ENCODE measurements around the gene MOK.

MOK gene

DNA sequence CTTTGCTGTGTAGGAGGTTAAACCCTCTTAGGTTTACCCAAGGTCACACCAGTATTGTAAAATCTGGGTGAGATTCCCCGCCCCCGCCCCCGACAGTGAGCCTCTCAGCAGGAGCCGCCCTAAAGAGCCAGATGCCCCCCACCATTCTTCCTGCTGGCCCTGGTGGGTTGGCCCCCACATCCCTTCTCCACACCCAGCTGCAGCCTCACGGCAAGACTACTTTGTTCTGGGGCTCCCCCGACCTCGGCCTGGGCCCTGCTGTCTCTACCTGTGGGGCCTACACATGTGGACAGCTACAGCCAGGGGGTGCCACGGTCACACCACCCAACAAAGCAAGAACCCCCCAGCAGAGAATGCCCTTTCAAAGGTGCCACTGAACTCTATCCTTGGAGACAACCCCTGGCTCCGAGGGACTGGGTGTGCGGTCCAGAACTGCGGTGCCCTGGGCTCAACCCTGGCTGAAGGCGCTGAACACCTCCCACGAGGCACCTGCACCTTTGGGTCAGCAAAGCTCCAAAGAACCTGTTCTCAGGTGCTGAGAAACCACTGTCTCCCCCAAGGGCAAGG lies 82.9 kb downstream of the MOK start:
- TF ChIP-seq POU2F2 (IDR thresholded peaks at IDR 0.05; ENCODE audit: low read depth, low read length) (no peak), PAX5 (IDR thresholded peaks at IDR 0.05; ENCODE audit: insufficient read depth, low read length, severe bottlenecking) (no peak), POLR2AphosphoS5 (IDR thresholded peaks at IDR 0.05; ENCODE audit: low read depth, low read length) (no peak), TAF1 (IDR thresholded peaks at IDR 0.05; ENCODE audit: low read depth, low read length) (no peak), POLR2A (IDR thresholded peaks at IDR 0.05; ENCODE audit: low read depth, low read length) (no peak), SPI1 (IDR thresholded peaks at IDR 0.05; ENCODE audit: low read depth, low read length) (no peak)
- FAIRE-seq (no peak), DNase-seq (ENCODE audit: insufficient read length, low spot score) (no peak)

DNA sequence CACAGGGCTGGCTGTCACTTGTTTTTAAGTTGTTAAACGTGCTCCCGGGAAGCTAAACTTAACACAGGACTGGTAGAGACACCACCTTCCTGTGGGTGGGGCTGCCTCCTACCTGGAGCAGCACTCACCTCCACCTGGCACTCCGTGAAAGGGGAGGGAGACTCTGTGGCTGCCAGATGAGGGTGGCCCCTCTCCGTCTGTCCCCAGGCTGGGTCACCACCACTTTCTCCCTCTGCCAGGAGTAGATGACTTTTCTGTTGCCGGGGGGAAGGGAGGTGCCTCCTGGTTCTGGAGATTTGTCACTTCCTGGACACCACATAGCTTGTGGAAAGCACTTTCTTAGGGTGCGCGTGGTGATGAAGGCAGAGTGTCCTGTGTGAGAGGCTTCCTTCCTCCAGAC lies 83.9 kb downstream of the MOK start:
- no peak for TF ChIP-seq POLR2AphosphoS5 (IDR thresholded peaks at IDR 0.05; ENCODE audit: low read depth, low read length)
- no peak for DNase-seq (ENCODE audit: insufficient read length, low spot score)
- FAIRE-seq, result no peak

DNA sequence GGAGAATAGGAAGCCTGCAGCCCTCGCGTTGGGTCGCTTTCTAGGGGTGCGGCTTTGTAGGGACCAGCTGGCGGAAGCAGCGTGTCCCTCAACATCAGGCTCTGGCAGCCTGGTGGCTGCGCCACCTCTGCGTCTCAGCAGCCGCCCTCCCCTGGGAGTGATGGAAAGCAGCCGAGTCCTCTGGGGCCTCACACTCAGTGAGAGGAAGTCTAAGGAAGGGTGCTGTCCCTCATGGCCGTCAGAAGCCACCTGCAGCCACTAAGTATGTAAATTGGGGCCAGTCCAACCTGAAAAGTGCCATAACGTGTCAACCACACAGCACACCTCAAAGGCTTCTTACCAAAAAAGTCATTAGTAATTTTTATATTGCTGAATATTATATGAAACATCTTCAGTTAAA lies 84.9 kb downstream of the MOK start:
- FAIRE-seq (peak; percentile 91), DNase-seq (ENCODE audit: insufficient read length, low spot score) (peak; percentile 74)
- peak; percentile 77 for TF ChIP-seq SPI1 (IDR thresholded peaks at IDR 0.05; ENCODE audit: low read depth, low read length)
- no peak for TF ChIP-seq PAX5 (IDR thresholded peaks at IDR 0.05; ENCODE audit: insufficient read depth, low read length, severe bottlenecking)
- TF ChIP-seq POU2F2 (IDR thresholded peaks at IDR 0.05; ENCODE audit: low read depth, low read length), result peak; percentile 87

DNA sequence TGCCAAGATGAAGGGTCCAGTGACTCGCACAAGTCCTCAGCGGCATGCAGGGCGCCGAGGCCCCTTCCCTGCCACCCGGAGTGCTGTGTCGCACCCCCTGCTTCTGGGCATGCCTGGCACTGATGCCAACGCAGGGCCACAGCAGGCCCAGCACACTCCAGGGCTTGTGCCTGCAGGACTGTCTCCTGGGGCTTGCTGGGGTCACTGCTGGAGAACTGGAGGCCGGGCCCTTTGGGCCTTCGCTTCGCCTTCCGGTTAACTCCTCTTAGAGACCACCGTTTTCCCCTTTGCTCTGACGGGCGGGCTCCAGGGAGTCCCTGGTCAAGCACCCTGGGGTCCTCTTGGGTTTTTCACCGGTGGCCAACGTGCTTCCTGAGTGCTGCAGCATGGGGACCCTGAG lies 85.6 kb downstream of the MOK start:
- TF ChIP-seq PAX5 (IDR thresholded peaks at IDR 0.05; ENCODE audit: insufficient read depth, low read length, severe bottlenecking) (no peak), POLR2AphosphoS5 (IDR thresholded peaks at IDR 0.05; ENCODE audit: low read depth, low read length) (no peak), SPI1 (IDR thresholded peaks at IDR 0.05; ENCODE audit: low read depth, low read length) (no peak), TAF1 (IDR thresholded peaks at IDR 0.05; ENCODE audit: low read depth, low read length) (no peak), POLR2A (IDR thresholded peaks at IDR 0.05; ENCODE audit: low read depth, low read length) (no peak), POU2F2 (IDR thresholded peaks at IDR 0.05; ENCODE audit: low read depth, low read length) (no peak)
- no peak for FAIRE-seq
- no peak for DNase-seq (ENCODE audit: insufficient read length, low spot score)

DNA sequence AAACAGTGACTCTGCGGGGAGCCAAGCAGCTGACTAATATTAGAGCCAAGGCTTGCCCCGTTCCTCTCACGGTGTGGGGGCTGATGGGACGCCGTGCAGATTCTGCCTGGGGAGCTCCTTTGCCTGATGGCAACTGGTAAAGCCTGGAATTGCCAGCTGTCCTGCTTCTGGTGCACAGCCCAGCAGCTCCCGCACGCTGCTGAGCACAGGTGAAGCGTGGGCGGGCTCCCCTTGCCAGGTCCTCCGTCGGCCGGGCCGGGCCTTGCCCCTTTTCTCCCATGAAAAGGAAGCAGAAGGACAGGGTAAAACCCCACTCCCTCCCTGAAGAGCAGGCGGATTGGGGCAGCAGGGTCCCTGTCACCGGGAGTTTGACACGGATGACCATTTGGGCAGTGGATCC lies 86.3 kb downstream of the MOK start:
- no peak for FAIRE-seq
- DNase-seq (ENCODE audit: insufficient read length, low spot score), result no peak

DNA sequence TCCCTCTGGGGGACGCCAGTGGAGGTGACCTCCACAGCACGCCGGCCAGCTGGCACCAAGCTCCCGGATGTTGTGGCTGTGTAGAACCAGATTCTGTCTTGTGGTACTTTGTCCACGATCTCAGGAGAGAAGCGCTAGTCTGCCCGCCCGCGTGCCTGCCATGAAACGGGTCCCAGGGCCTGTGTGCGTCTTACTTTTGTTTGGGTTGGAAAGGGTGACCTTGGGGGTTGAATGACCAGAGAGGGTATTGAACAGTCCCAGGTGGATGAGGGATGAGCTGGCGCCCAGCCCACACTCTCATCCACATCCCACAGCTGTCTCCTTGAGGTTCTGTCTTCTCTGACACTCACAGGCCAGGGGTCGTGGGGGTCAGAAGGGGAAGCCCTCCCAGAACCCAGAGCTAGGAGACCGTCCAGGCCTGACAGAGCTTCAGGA lies 87.0 kb downstream of the MOK start:
- FAIRE-seq (no peak), DNase-seq (ENCODE audit: insufficient read length, low spot score) (no peak)
- no peak for TF ChIP-seq TAF1 (IDR thresholded peaks at IDR 0.05; ENCODE audit: low read depth, low read length)
- no peak for TF ChIP-seq SPI1 (IDR thresholded peaks at IDR 0.05; ENCODE audit: low read depth, low read length)
- no peak; the same call in 1 of the 2 replicates for TF ChIP-seq POU2F2 (IDR thresholded peaks at IDR 0.05; ENCODE audit: low read depth, low read length)
- no peak for TF ChIP-seq POLR2A (IDR thresholded peaks at IDR 0.05; ENCODE audit: low read depth, low read length)
- TF ChIP-seq POLR2AphosphoS5 (IDR thresholded peaks at IDR 0.05; ENCODE audit: low read depth, low read length), result no peak
- no peak for TF ChIP-seq PAX5 (IDR thresholded peaks at IDR 0.05; ENCODE audit: insufficient read depth, low read length, severe bottlenecking)

More for the DNA sequence above, 86.3 kb downstream of the MOK start:
- TF ChIP-seq POU2F2 (IDR thresholded peaks at IDR 0.05; ENCODE audit: low read depth, low read length) (no peak), SPI1 (IDR thresholded peaks at IDR 0.05; ENCODE audit: low read depth, low read length) (no peak), POLR2A (IDR thresholded peaks at IDR 0.05; ENCODE audit: low read depth, low read length) (no peak), PAX5 (IDR thresholded peaks at IDR 0.05; ENCODE audit: insufficient read depth, low read length, severe bottlenecking) (no peak), POLR2AphosphoS5 (IDR thresholded peaks at IDR 0.05; ENCODE audit: low read depth, low read length) (no peak), TAF1 (IDR thresholded peaks at IDR 0.05; ENCODE audit: low read depth, low read length) (no peak)

DNA sequence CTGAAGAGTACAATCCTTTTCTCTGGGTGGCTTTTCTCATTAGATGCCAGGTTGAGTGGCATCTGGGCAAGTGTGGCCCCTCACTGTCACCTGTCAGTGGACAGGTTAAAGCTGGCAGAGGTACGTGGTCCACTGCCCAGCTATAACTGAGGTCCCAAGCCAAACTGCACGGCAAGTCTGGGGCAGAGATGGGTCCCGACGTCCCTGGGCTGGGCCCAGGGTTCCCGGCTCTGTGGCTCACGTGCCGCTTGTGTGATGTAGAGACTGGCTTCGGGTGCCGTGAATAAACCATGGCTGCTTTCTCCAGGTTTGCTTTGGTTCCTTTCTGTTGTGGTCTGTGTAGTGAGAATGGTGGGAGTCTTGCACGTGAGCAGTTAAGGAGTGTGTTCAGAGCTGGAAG lies 87.6 kb downstream of the MOK start:
- no peak for FAIRE-seq
- no peak for DNase-seq (ENCODE audit: insufficient read length, low spot score)
- TF ChIP-seq PAX5 (IDR thresholded peaks at IDR 0.05; ENCODE audit: insufficient read depth, low read length, severe bottlenecking), result no peak
- no peak for TF ChIP-seq POLR2AphosphoS5 (IDR thresholded peaks at IDR 0.05; ENCODE audit: low read depth, low read length)
- no peak for TF ChIP-seq SPI1 (IDR thresholded peaks at IDR 0.05; ENCODE audit: low read depth, low read length)
- no peak for TF ChIP-seq POLR2A (IDR thresholded peaks at IDR 0.05; ENCODE audit: low read depth, low read length)
- no peak for TF ChIP-seq POU2F2 (IDR thresholded peaks at IDR 0.05; ENCODE audit: low read depth, low read length)
- TF ChIP-seq TAF1 (IDR thresholded peaks at IDR 0.05; ENCODE audit: low read depth, low read length), result no peak

DNA sequence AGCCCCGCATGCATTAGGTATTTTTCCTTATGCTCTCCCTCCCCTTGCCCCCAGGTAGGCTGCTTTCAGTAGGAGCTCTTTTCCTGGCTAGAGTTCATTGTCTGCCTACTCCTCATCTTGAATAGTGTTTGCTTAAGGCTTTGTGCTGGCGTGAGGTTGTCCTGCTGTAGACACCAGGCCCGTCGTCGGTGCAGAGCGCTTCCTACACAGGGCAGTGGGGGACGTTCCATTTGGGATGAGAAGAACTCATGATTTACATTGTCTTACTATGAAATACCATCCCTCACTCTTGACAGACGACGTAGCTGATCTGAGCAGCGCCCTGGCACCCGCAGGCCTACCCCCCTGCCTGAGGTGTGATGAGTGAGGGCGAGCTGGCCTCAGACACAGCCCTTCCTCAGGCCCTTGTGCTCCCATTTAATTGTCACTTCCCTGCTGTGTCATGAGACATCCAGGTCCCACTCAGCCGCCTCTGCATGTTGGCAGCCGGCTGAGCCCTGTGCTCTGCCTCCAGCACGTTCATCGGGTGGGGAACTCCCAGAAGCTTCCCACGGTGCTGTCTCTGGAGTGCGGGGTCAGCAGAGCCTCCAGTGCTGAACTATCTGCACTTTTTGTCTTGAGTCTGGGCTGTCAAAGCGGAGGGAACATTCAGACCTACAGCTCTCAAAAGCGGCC lies 89.3 kb downstream of the MOK start:
- FAIRE-seq, result no peak
- TF ChIP-seq PAX5 (IDR thresholded peaks at IDR 0.05; ENCODE audit: insufficient read depth, low read length, severe bottlenecking), result no peak
- TF ChIP-seq TAF1 (IDR thresholded peaks at IDR 0.05; ENCODE audit: low read depth, low read length), result no peak
- no peak for TF ChIP-seq SPI1 (IDR thresholded peaks at IDR 0.05; ENCODE audit: low read depth, low read length)
- TF ChIP-seq POLR2A (IDR thresholded peaks at IDR 0.05; ENCODE audit: low read depth, low read length), result no peak
- TF ChIP-seq POU2F2 (IDR thresholded peaks at IDR 0.05; ENCODE audit: low read depth, low read length), result no peak
- DNase-seq (ENCODE audit: insufficient read length, low spot score), result no peak

DNA sequence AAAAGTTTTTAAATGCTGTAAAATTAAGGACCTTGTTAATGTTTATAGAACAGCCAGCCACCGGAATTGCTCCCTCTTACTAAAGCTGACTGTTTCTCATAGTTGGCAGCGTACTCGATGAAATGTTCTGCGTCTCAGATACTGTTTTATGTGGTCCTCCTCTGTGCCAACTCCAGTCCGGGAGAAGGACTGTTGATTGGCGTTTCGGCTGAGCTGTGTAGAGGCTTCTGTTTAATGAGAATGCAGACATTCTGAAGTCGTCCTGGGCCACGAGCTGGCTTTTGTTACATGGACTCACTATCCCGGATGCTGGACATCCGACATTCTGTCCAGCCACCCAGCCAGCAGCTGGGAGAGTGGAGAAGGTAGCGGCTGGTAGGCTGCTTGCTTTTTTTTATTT lies 89.9 kb downstream of the MOK start:
- DNase-seq (ENCODE audit: insufficient read length, low spot score), result no peak
- TF ChIP-seq POLR2A (IDR thresholded peaks at IDR 0.05; ENCODE audit: low read depth, low read length) (no peak), POU2F2 (IDR thresholded peaks at IDR 0.05; ENCODE audit: low read depth, low read length) (no peak), TAF1 (IDR thresholded peaks at IDR 0.05; ENCODE audit: low read depth, low read length) (no peak), SPI1 (IDR thresholded peaks at IDR 0.05; ENCODE audit: low read depth, low read length) (no peak), POLR2AphosphoS5 (IDR thresholded peaks at IDR 0.05; ENCODE audit: low read depth, low read length) (no peak), PAX5 (IDR thresholded peaks at IDR 0.05; ENCODE audit: insufficient read depth, low read length, severe bottlenecking) (no peak)
- FAIRE-seq, result no peak

Measured in GM12891 (cell line).